Endothelial cell of umbilical vein (primary cell): ENCODE measurements around the gene DCTN4. TPM values are rescaled to one million over a fixed set of nuclear protein-coding genes. Genes with fewer than 3 reads are reported as not detected.

ENCODE experiments used
- BruUV-seq: library from RNA; stranded (reverse); fragments of 400-500 nt; replicated peaks from 2 replicates; lab custom pipeline; 2021; lab: Mats Ljungman, UMichigan
- CTCF ChIA-PET: fragments of 300-600, 350-600 bp; sonication (Branson Sonifier 250); formaldehyde crosslinking; loops from one replicate; lab custom pipeline; 2021; ENCODE audit warnings: antibody characterized with exemption, inconsistent platforms; lab: Charles Lee
- POLR2A ChIA-PET: fragments of 300-600, 350-600 bp; sonication (Branson Sonifier 250); formaldehyde crosslinking; loops from one replicate; lab custom pipeline; 2021; ENCODE audit warnings: antibody characterized with exemption, inconsistent platforms; lab: Charles Lee
- DNase-seq: peaks from one replicate; pipeline ENCODE4 v3.0.0-alpha.2; 2011; ENCODE audit warnings: low read depth, low spot score
- FAIRE-seq: peaks from 2 replicates; lab custom pipeline; 2011; peaks lifted over from hg19 to GRCh38; lab: Jason Lieb, UNC
- H2AFZ ChIP-seq: 2 replicates; pipeline ENCODE4 v1.6.0; 2012; ENCODE audit warnings: low read depth, low read length, control low read depth, inconsistent platforms
- H3K27ac ChIP-seq: 2 replicates; pipeline ENCODE4 v1.5.1; 2011; ENCODE audit warnings: low read depth, mild to moderate bottlenecking, control low read depth, low read length, moderate library complexity; ENCODE audit not compliant: insufficient read depth
- H3K27me3 ChIP-seq, 2 experiments: 2 replicates each; pipeline versions ENCODE4 v1.6.0 to v1.6.1; 2011; ENCODE audit warnings: low read length in 2 of 2, mixed read lengths in 1 of 2; ENCODE audit not compliant: control insufficient read depth in 2 of 2, insufficient read depth in 2 of 2
- H3K36me3 ChIP-seq, 2 experiments: 2 replicates in 1 of 2; 3 replicates in 1 of 2; pipeline ENCODE4 v1.5.1; 2011; ENCODE audit warnings: low read length in 2 of 2, mild to moderate bottlenecking in 1 of 2, moderate library complexity in 1 of 2; ENCODE audit not compliant: control insufficient read depth in 2 of 2, insufficient read depth in 2 of 2; ENCODE audit errors: extremely low read depth in 1 of 2
- H3K4me1 ChIP-seq: 3 replicates; pipeline ENCODE4 v1.5.1; 2011; ENCODE audit warnings: mild to moderate bottlenecking, low read length; ENCODE audit not compliant: control insufficient read depth, insufficient read depth; ENCODE audit errors: extremely low read depth
- H3K4me2 ChIP-seq: 2 replicates; pipeline ENCODE4 v1.6.1; 2011; ENCODE audit warnings: low read length, control low read depth, mixed read lengths; ENCODE audit not compliant: insufficient read depth
- H3K4me3 ChIP-seq, 3 experiments: fragments of 200-600 bp in 1 of 3; sonication (generic), shearing (Covaris generic) in 1 of 3; replicated peaks in 1 of 3; 2 replicates each; pipeline ENCODE4 v1.5.1; 2011 to 2016; ENCODE audit warnings: control low read depth in 3 of 3, low read length in 3 of 3, mild to moderate bottlenecking in 2 of 3, inconsistent platforms in 1 of 3, low read depth in 1 of 3, moderate library complexity in 1 of 3; ENCODE audit not compliant: insufficient read depth in 1 of 3
- H3K79me2 ChIP-seq: 2 replicates; pipeline ENCODE4 v1.6.0; 2012; ENCODE audit warnings: low read length, inconsistent platforms; ENCODE audit not compliant: control insufficient read depth, insufficient read depth
- H3K9ac ChIP-seq: replicated peaks from 2 replicates; pipeline ENCODE3; 2011; ENCODE audit warnings: low read length, control low read depth; ENCODE audit not compliant: insufficient read depth; ENCODE audit errors: extremely low read depth
- H3K9me1 ChIP-seq: replicated peaks from 3 replicates; pipeline ENCODE4 v1.6.0; 2011; ENCODE audit warnings: mild to moderate bottlenecking, low read length; ENCODE audit not compliant: control insufficient read depth, insufficient read depth; ENCODE audit errors: extremely low read depth
- H3K9me3 ChIP-seq: replicated peaks from 2 replicates; pipeline ENCODE4 v1.5.1; 2012; ENCODE audit warnings: low read length, inconsistent platforms; ENCODE audit not compliant: control insufficient read depth, insufficient read depth
- H4K20me1 ChIP-seq: replicated peaks from 2 replicates; pipeline ENCODE3; 2011; ENCODE audit warnings: mild to moderate bottlenecking, low read length; ENCODE audit not compliant: control insufficient read depth, insufficient read depth; ENCODE audit errors: extremely low read depth
- EZH2 ChIP-seq: IDR thresholded peaks from 2 replicates; pipeline ENCODE4 v1.6.1; 2012; ENCODE audit warnings: borderline replicate concordance, low read depth, mild to moderate bottlenecking, moderate library complexity, low read length, inconsistent platforms; ENCODE audit not compliant: severe bottlenecking
- FOS ChIP-seq: IDR thresholded peaks from 2 replicates; pipeline ENCODE4 v1.6.1; 2011; ENCODE audit warnings: mild to moderate bottlenecking, low read length, moderate library complexity, borderline replicate concordance; ENCODE audit not compliant: insufficient read depth
- GATA2 ChIP-seq: IDR thresholded peaks from 2 replicates; pipeline ENCODE4 v1.7.0; 2011; ENCODE audit warnings: low read depth, mild to moderate bottlenecking, moderate library complexity, mixed read lengths, low read length; ENCODE audit not compliant: insufficient read length, insufficient read depth
- JUN ChIP-seq: IDR thresholded peaks from 2 replicates; pipeline ENCODE4 v1.6.1; 2011; ENCODE audit warnings: borderline replicate concordance, low read depth; ENCODE audit not compliant: insufficient read length, insufficient read depth
- MYC ChIP-seq: IDR thresholded peaks from one replicate; pipeline ENCODE4 v1.6.1; 2011; ENCODE audit warnings: mild to moderate bottlenecking, low read depth, low read length
- POLR2A ChIP-seq: IDR thresholded peaks from 2 replicates; pipeline ENCODE4 v1.6.1; 2012; ENCODE audit warnings: low read depth, mild to moderate bottlenecking, control low read depth, low read length
- POLR2AphosphoS5 ChIP-seq: IDR thresholded peaks from 2 replicates; pipeline ENCODE4 v1.6.1; 2012; ENCODE audit warnings: low read depth, mild to moderate bottlenecking, control low read depth, low read length, moderate library complexity; ENCODE audit not compliant: insufficient read depth
- dilution Hi-C: fragments of 300-500 bp; cut with MboI; formaldehyde crosslinking; loops from one replicate; pipeline ENCODE4 v1.15.0; 2019; ENCODE audit warnings: low sequenced_read_pairs; ENCODE audit not compliant: extremely low pct_ligation_motif_present
- intact Hi-C: fragments of 100-400 bp; cut with micrococcal nuclease; formaldehyde crosslinking; loops from one replicate; pipeline ENCODE4 v1.10.0; 2022
- polyA plus RNA-seq, 4 experiments: library from polyadenylated mRNA; depleted of rRNA in 3 of 4; stranded (reverse) in 3 of 4; unstranded in 1 of 4; fragments of >200 nt; gene quantifications; 2 replicates each; pipeline versions ENCODE4 v1.2.1 to v1.2.3, GENCODE V29; 2011 to 2012; ENCODE audit warnings: missing spikeins in 1 of 4
- total RNA-seq: library from RNA; stranded (reverse); gene quantifications from 2 replicates; pipeline ENCODE4 v1.2.3, GENCODE V29; 2021
- TF ChIP-seq, protein P1 (sequence below): IDR thresholded peaks from 2 replicates; pipeline ENCODE4 v1.6.1; 2011; ENCODE audit not compliant: insufficient read depth, insufficient read length
- TF ChIP-seq, protein P2 (sequence below), 2 donors: IDR thresholded peaks; 1 replicate in 1 of 2; 2 replicates in 1 of 2; pipeline ENCODE4 v1.5.1; 2011; ENCODE audit warnings: low read length in 2 of 2, mild to moderate bottlenecking in 2 of 2, moderate library complexity in 2 of 2, control low read depth in 1 of 2, inconsistent platforms in 1 of 2, low read depth in 1 of 2; ENCODE audit not compliant: insufficient read depth in 1 of 2; ENCODE audit errors: extremely low read depth in 1 of 2

Gene DCTN4
- total and polyA plus RNA-seq, 2 donors (not counting 3 experiments of a cell fraction or from before 2014, with no cell fraction given), result 22.4 to 47.3 TPM

DNA sequence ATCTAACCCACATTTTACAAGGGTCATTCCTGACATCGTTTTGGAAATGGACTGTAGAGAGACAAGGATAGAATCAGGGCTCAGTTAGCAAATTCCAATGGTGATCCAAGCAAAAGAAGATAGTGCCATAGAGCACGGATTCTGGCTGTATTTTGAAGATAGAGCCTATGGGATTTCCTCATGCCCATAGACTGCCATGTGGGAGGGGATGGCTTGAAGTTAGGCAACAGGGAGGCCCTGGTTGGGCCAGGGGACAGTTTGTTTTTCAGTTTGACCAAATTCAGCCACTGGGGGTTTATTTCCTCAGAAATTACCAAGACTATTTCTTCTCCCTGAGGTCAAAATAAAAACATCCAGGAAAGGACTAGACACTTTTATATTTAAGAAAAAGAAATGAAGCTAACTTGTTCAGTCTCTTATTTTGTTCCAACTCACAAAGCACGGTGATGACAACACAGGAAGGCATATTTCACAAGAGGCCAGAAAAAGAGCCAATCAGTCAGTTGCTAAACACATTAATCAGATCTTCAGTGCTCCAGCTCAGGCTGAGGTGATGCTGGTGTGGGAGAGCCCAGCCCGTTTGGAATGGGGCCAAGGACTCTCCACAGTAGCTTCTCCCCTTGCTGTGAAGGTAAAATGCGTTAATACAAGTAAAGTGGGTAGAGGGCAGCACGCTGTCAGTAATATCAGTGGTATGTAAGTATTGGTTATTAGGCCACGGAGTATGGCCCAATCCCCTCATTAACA lies 4.4 kb upstream of the DCTN4 start:
- intact Hi-C loops, result no loop called here
- H4K20me1 ChIP-seq, result no peaks in the 10 kb centered on the region
- dilution Hi-C loops, result no loop called here
- CTCF ChIA-PET, result interaction anchor here (1.0 to 2.3 kb wide), 3 partner anchors 15 to 38 kb away, joined by 4 to 9 read pairs (median 4); partner anchors contain the start of gene SMIM3
- H3K4me1 ChIP-seq, result peaks cover 2% of the 10 kb centered on the region
- no peak overlapping the region for H3K27ac ChIP-seq
- H2AFZ ChIP-seq, result no peak overlapping the region
- no peak overlapping the region for H3K9ac ChIP-seq
- TF ChIP-seq GATA2, result no peak
- no peak for TF ChIP-seq MYC
- no peak for TF ChIP-seq JUN
- TF ChIP-seq FOS, result no peak
- TF ChIP-seq POLR2A, result no peak
- no peak for TF ChIP-seq POLR2AphosphoS5
- TF ChIP-seq, protein P1, sequence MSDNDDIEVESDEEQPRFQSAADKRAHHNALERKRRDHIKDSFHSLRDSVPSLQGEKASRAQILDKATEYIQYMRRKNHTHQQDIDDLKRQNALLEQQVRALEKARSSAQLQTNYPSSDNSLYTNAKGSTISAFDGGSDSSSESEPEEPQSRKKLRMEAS, result no peak
- TF ChIP-seq, protein P2, sequence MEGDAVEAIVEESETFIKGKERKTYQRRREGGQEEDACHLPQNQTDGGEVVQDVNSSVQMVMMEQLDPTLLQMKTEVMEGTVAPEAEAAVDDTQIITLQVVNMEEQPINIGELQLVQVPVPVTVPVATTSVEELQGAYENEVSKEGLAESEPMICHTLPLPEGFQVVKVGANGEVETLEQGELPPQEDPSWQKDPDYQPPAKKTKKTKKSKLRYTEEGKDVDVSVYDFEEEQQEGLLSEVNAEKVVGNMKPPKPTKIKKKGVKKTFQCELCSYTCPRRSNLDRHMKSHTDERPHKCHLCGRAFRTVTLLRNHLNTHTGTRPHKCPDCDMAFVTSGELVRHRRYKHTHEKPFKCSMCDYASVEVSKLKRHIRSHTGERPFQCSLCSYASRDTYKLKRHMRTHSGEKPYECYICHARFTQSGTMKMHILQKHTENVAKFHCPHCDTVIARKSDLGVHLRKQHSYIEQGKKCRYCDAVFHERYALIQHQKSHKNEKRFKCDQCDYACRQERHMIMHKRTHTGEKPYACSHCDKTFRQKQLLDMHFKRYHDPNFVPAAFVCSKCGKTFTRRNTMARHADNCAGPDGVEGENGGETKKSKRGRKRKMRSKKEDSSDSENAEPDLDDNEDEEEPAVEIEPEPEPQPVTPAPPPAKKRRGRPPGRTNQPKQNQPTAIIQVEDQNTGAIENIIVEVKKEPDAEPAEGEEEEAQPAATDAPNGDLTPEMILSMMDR (IDR thresholded peaks at IDR 0.05; ENCODE audit: extremely low read depth in 1 of 2, insufficient read depth in 1 of 2, low read depth in 1 of 2, low read length in 2 of 2), result no peak
- no peak for TF ChIP-seq EZH2
- DNase-seq (no peak), FAIRE-seq (no peak)
- no peaks in the 10 kb centered on the region for H3K36me3 ChIP-seq
- no peak overlapping the region for H3K4me2 ChIP-seq
- peaks cover under 1% of the 10 kb centered on the region for H3K79me2 ChIP-seq
- POLR2A ChIA-PET, result no interaction called here
- H3K27me3 ChIP-seq, result peaks cover 13 to 19% of the 10 kb centered on the region in 2 experiments
- H3K4me3 ChIP-seq, result no peak overlapping the region
- no peaks in the 10 kb centered on the region for H3K9me3 ChIP-seq
- no peaks in the 10 kb centered on the region for H3K9me1 ChIP-seq
- BruUV-seq, result no TSS peak
